ENCODE data around the gene ZNF670.

ZNF670 gene

DNA sequence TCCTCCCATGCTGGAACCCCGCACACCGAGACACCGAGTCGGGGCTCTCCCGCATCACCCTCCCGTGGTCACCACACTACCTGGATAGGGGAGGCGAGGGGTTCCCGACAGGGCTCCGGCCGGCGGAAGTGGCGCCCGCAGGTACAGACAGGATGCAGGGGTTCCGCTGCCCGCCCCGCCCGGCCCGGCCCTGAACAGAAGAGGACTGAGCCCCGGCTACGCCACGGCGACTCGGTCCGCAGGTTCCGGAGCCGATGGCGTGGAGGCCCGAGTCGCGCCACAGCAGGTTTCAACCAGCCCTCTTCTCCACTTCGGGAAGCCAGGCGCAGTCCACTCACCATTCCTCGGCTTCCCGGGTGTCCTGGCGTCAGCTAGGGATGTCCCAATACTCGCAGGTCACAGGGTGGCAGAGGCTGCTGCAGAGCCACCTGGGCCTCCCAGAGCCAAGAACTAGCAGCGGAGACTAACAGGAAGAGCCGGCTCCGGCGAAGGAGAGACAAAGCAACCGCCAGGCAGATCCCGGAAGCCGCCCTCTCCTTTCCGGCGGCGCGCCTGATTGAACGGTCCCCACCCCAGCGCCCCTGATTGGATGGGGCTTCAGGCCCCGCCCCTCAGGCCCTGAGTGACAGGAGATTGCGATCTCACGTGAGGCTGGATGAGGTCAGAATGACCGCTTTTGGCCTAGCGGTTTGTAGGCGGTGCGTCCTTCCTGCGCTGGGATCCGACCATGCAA, 25.4 kb upstream of the ZNF670 start, which contains the start of gene ZNF669:
TSS of gene ZNF669 (minus strand) at position 498 of the 733 bp plus-strand sequence. CDS start at position 341, 157 bp downstream.
- peak; percentile 91 for DNase-seq (ENCODE audit: low read depth)

- no peak for DNase-seq (ENCODE audit: low read depth)
These were observed 23.8 kb upstream of the ZNF670 start for GRCh38 chr1:247102381-247102780.

DNA sequence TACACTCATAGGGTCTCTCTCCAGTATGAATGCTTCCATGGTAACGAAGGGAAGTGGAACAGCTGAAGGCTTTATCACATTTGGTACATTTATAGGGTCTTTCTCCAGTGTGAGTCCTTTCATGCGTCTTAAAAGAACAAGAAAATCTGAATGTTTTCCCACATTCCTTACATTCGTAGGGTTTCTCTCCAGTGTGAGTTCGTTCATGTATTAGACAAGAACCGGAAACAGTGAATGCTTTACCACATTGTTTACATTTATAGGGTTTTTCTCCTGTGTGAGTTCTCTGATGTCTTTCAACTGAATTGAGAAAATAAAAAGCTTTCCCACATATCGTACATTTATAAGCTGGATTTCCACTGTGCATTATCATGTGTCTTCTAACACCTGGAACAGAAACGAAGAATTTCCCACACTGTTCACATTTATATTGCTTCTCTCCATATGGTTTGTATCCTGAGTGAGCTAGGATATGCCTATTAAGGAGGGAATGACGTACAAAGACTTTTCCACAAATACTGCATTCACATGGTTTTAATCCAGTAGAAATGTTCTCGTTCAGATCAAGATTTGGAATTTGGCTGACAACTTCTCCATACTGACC, 22.2 kb upstream of the ZNF670 start:
- no peak for DNase-seq (ENCODE audit: low read depth)

GRCh38 chr1:247096958-247097357, 18.3 kb upstream of the ZNF670 start:
- DNase-seq (ENCODE audit: low read depth) = no peak

DNA sequence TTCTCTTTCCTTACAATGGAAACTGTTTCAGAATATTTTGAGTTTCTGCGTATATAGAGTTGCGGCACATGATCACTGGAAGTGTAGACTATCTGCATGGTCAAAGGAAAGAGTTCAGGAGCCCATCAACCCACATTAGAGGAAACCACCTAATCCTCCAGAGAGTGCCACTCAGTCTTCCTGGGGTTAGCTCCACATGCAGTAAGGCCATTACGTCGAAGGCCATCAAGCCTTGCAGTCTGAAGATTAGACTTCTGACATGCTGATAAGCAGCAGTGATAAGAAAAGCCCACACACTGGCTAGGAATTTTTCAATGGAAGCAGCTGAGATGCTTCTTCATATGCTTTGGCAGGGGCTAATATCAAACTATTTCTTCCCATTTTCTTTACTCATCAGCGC, 17.9 kb upstream of the ZNF670 start:
- DNase-seq (ENCODE audit: low read depth) = no peak

GRCh38 chr1:247096112-247096511, 17.5 kb upstream of the ZNF670 start:
- DNase-seq (ENCODE audit: low read depth) = no peak

DNA sequence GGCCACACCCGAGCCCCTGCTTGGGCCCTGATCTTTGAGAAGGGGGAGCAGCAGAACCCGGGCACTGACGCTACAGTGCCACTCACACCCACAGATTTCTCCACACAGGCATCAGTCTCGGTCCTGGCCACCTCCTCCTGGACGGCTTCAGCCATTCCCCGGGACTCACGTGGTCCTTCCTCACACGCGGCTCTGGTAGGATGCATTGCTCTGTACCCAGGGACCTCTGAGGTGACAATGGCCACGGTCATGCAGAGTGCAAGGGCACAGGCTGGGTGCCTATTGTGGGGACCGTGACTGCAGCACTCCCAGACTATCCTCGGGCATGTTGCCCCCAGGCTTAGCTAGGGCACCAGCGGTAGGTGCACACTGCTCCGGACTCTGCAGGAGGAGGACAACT, 11.8 kb upstream of the ZNF670 start:
- no peak for DNase-seq (ENCODE audit: low read depth)

DNA sequence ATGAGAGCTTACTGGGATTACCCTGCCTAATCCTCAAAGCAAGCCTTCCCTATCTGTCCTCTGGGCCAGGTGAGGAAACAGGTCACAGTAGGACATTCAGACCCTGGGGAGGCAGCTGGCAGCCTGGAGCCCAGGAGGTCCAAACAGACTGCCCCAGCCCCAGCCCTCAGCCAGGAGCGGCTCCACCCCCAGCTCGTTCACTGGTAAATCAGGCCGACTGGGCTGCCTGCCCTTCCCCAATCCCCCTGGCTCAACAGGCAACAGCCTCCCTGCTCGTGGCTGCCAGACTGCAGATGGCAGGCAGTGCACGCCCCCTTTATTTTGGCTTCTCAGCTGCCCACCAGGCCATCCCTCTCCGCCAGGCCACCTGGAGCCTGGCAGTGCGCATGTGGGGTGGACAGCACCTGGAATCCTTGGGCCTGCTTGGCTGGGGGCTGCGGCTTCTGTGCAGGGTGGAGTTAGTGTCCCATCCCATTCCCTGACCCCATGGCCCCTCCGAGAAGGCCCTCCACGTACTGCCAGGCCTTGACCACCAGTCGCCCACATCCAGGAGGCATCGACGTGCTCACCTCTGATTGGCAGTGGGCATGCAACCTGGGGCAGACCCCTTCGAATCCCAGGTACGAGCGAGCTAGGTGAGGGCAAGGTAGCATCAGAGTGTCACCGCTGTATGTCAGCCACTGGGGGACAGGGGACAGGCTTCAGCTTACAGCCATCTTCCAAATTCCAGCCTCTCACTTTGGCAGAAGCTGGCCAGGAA, 11.2 kb upstream of the ZNF670 start:
- no peak for DNase-seq (ENCODE audit: low read depth)

GRCh38 chr1:247088967-247089366, 10.4 kb upstream of the ZNF670 start:
- no peak for DNase-seq (ENCODE audit: low read depth)

- DNase-seq (ENCODE audit: low read depth) = no peak
These were observed 8.6 kb upstream of the ZNF670 start for GRCh38 chr1:247087256-247087655.

GRCh38 chr1:247085310-247085709, 6.7 kb upstream of the ZNF670 start:
- DNase-seq (ENCODE audit: low read depth) = no peak

DNA sequence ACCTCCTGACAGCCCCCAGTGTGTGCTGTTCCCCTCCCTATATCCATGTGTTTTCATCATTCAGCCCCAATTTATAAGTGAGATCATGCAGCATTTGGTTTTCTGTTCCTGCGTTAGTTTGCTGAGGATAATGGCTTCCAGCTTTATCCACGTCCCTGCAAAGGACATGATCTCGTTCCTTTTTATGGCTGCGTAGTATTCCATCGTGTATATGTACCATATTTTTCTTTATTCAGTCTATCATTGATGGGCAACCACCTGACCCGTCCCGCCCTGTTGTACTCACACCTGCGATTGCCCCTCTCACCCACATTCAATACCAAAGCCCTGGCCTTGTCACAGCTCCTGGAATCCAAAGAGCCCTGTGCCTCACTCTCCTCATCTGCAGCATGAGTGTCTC, 6.2 kb upstream of the ZNF670 start:
- no peak for DNase-seq (ENCODE audit: low read depth)

GRCh38 chr1:247079141-247079874, 697 bp upstream of the ZNF670 start:
- DNase-seq (ENCODE audit: low read depth) = no peak

DNA sequence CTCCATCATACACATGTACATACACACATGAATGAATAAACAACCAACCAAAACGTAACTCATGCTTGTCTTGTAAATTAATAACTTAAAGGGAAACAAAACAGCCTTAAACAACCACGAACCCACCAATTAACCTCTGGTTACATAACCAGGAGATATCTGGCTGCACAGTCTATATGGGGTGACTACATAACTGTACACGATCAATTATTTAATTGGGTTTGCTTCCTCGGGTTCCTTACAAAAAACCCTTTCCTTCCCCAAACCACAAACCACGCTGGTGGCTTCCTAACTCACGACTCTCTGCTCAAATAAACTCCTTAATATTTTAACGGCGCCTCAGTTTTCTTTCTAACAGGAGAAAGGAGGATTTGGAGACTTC, 744 bp downstream of the ZNF670 start:
- no peak for DNase-seq (ENCODE audit: low read depth)

- no peak for DNase-seq (ENCODE audit: low read depth)
These were observed 1.4 kb downstream of the ZNF670 start for GRCh38 chr1:247077213-247077612.

- DNase-seq (ENCODE audit: low read depth) = no peak
These were observed 8.0 kb downstream of the ZNF670 start for GRCh38 chr1:247070645-247071044.

DNA sequence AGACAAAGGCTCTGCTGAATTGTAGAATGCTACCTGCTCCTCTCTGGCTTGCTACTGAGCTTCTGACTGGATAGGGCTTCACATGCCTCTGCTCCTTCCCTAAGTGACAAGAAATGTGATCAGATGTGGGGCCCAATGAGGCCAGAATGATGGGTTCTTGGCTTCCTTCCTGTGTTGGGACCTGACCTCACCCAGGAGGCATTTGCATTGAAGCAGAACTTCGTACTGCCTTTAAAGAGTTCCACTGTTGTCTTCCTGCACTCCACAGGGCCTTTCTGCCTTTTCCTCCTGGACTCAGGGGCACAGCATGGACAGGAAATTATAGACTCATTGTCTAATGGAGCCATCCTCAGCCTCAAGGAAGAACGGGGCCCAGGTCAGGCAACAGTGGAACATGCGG, 14.3 kb downstream of the ZNF670 start:
- DNase-seq (ENCODE audit: low read depth) = no peak

DNA sequence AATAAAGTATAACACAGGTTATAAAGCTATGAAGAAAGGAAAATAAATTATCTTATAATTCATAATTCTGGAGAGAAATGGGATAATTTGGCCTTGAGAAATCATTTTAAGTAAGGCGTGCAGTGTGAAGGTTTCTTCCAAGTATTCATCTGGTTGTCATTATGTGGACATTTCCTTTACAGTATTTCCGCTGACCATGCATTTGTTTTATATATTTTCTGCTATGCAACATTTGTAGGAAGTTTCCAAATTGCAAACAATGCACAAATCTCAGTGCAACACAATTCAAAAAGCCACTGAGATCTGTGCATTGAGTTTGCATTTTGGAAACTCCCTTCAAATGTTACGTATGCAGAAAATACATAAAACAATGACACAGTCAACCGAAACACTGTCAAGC, 17.8 kb downstream of the ZNF670 start:
- DNase-seq (ENCODE audit: low read depth) = no peak

DNA sequence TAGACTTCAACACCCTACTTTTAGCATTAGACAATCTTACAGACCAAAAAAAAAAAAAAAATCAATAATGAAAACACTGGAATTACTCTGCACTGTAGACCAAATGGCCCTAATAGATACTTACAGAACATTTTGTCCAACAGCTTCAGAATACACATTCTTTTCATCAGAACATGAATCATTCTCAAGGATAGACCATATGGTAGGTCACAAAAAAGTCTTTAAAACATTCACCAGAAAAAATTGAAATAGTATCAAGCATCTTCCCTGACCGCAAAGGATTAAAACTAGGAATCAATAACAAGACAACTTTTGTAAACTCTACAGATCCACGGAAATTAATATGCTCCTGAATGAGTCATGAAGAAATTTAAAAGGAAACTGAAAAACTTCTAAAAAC, 22.5 kb downstream of the ZNF670 start:
- no peak for DNase-seq (ENCODE audit: low read depth)

DNA sequence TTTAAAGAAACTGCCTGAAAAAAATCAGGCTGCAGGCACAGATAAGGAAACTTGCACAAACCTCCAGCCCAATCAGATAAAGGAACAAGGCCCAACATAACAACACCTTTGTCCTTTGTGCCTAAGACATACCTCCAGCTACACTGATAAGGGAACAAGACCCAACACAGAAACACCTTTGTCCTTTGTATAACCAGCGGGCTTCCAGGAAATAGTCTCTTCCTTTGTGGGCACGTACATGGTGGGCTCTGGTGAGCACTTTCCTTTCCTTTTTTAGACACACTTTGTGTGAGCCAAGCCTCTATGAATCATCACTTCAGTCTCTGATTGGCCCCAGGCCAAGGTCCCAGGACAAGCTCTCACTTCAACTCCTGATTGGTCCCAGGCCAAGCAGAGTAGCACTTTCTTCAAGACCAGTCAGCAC, 23.6 kb downstream of the ZNF670 start:
- no peak for DNase-seq (ENCODE audit: low read depth)

DNA sequence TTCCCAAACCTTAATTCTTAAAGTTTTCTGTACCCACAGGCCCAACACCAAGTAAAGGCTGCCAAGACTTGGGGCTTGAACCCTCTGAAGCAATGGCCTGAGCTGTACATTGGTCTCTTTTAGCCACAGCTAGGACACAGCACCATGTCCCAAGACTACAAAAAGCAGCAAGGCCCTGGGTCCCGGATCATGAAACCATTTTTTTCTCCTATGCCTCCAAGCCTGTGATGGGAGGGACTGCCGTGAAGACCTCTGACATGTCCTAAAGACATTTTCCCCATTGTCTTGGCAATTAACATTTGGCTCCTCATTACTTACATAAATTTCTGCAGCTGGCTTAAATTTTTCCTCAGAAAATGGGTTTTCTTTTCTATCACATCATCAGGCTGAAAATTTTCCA, 30.9 kb downstream of the ZNF670 start:
- DNase-seq (ENCODE audit: low read depth) = no peak

- no peak for DNase-seq (ENCODE audit: low read depth)
These were observed 31.4 kb downstream of the ZNF670 start for GRCh38 chr1:247047260-247047659.

All from GM04504 (cell line).